Panc1 (cell line): ENCODE data around the gene B4GALT2.

ENCODE experiments used
- CTCF ChIP-seq: fragments of 450-650 bp; IDR thresholded peaks from 2 replicates; pipeline ENCODE4 v1.5.1; 2017; ENCODE audit warnings: mild to moderate bottlenecking
- POLR2AphosphoS5 ChIP-seq: IDR thresholded peaks from 2 replicates; pipeline ENCODE4 v1.6.1; 2012; ENCODE audit warnings: mild to moderate bottlenecking, low read depth, low read length, moderate library complexity
- REST ChIP-seq, 2 experiments: IDR thresholded peaks; 2 replicates each; pipeline ENCODE4 v1.6.1; 2011 to 2012; ENCODE audit warnings: low read depth in 2 of 2, control low read depth in 1 of 2, low read length in 1 of 2, mild to moderate bottlenecking in 1 of 2, moderate library complexity in 1 of 2; ENCODE audit not compliant: insufficient read depth in 1 of 2
- SIN3A ChIP-seq: IDR thresholded peaks from 2 replicates; pipeline ENCODE4 v1.6.1; 2012; ENCODE audit warnings: low read depth, mild to moderate bottlenecking, low read length, moderate library complexity, borderline replicate concordance; ENCODE audit not compliant: insufficient read depth

- TF ChIP-seq CTCF (no peak), POLR2AphosphoS5 (no peak), REST (IDR thresholded peaks at IDR 0.05; ENCODE audit: insufficient read depth in 1 of 2, low read depth in 2 of 2, low read length in 1 of 2) (no peak), SIN3A (no peak)
Observed at GRCh38 chr1:43970911-43971310, 8.1 kb upstream of the B4GALT2 start.
